GM18868 (cell line): ENCODE measurements around the gene ERC2.

Source experiments
- ATAC-seq: cut with Tn5 transposase; IDR thresholded peaks from one replicate; pipeline ENCODE4 v1.9.1; 2021; ENCODE audit warnings: mild to moderate bottlenecking, moderate library complexity; ENCODE audit not compliant: unreplicated experiment

ERC2 gene

GRCh38 chr3:55771503-55771902, 696.8 kb downstream of the ERC2 start:
- no peak for ATAC-seq

- no peak for ATAC-seq
These were observed 698.2 kb downstream of the ERC2 start for GRCh38 chr3:55770077-55770476.

GRCh38 chr3:55766753-55767152, 701.5 kb downstream of the ERC2 start:
- no peak for ATAC-seq

GRCh38 chr3:55765906-55766701, 702.2 kb downstream of the ERC2 start:
- ATAC-seq, result no peak

- no peak for ATAC-seq
These were observed 702.9 kb downstream of the ERC2 start for GRCh38 chr3:55765398-55765797.

GRCh38 chr3:55756976-55757375, 711.3 kb downstream of the ERC2 start:
- no peak for ATAC-seq

GRCh38 chr3:55755516-55756205, 712.6 kb downstream of the ERC2 start:
- ATAC-seq, result no peak

GRCh38 chr3:55752911-55753310, 715.4 kb downstream of the ERC2 start:
- no peak for ATAC-seq

- no peak for ATAC-seq
These were observed 716.5 kb downstream of the ERC2 start for GRCh38 chr3:55751730-55752129.

GRCh38 chr3:55750525-55750924, 717.7 kb downstream of the ERC2 start:
- ATAC-seq, result no peak

GRCh38 chr3:55749036-55749435, 719.2 kb downstream of the ERC2 start:
- no peak for ATAC-seq

- ATAC-seq, result no peak
These were observed 721.4 kb downstream of the ERC2 start for GRCh38 chr3:55746808-55747413.

- ATAC-seq, result no peak
These were observed 725.5 kb downstream of the ERC2 start for GRCh38 chr3:55742832-55743136.

GRCh38 chr3:55742022-55742831, 726.0 kb downstream of the ERC2 start:
- ATAC-seq, result no peak

GRCh38 chr3:55737186-55737585, 731.1 kb downstream of the ERC2 start:
- ATAC-seq, result no peak

- no peak for ATAC-seq
These were observed 732.3 kb downstream of the ERC2 start for GRCh38 chr3:55735976-55736375.

- ATAC-seq, result no peak
These were observed 736.5 kb downstream of the ERC2 start for GRCh38 chr3:55731741-55732140.

GRCh38 chr3:55729546-55729945, 738.7 kb downstream of the ERC2 start:
- no peak for ATAC-seq

- no peak for ATAC-seq
These were observed 739.7 kb downstream of the ERC2 start for GRCh38 chr3:55728461-55729100.

- no peak for ATAC-seq
These were observed 741.8 kb downstream of the ERC2 start for GRCh38 chr3:55726501-55726775.
